H9 (cell line): ENCODE measurements around the gene PTCRA. TPM values are rescaled to one million over a fixed set of nuclear protein-coding genes. Genes with fewer than 3 reads are reported as not detected.

Experiments
- DNase-seq: peaks from one replicate; pipeline ENCODE4 v3.0.0-alpha.2; 2017
- H2AFZ ChIP-seq: one replicate; pipeline ENCODE4 v1.6.1; 2013; ENCODE audit warnings: mild to moderate bottlenecking, low read length, control low read depth, moderate library complexity
- H2AK5ac ChIP-seq: 2 replicates; pipeline ENCODE4 v1.6.1; 2013; ENCODE audit warnings: low read length, control low read depth, mixed read lengths; ENCODE audit not compliant: insufficient read length
- H2BK120ac ChIP-seq: one replicate; pipeline ENCODE4 v1.6.1; 2013; ENCODE audit warnings: low read depth, mild to moderate bottlenecking, low read length, control low read depth, inconsistent platforms; ENCODE audit not compliant: poor library complexity, severe bottlenecking
- H2BK12ac ChIP-seq: 2 replicates; pipeline ENCODE4 v1.6.1; 2013; ENCODE audit warnings: low read length, control low read depth, mixed read lengths, low read depth; ENCODE audit not compliant: insufficient read length
- H2BK15ac ChIP-seq: 2 replicates; pipeline ENCODE4 v1.6.1; 2013; ENCODE audit warnings: low read depth, low read length, control low read depth
- H2BK20ac ChIP-seq: one replicate; pipeline ENCODE4 v1.6.1; 2013; ENCODE audit warnings: low read depth, mild to moderate bottlenecking, low read length, control low read depth, inconsistent platforms; ENCODE audit not compliant: poor library complexity, severe bottlenecking
- H2BK5ac ChIP-seq: 2 replicates; pipeline ENCODE4 v1.6.1; 2013; ENCODE audit warnings: low read length, control low read depth, mixed read lengths; ENCODE audit not compliant: insufficient read length
- H3K14ac ChIP-seq: 2 replicates; pipeline ENCODE4 v1.6.1; 2013; ENCODE audit warnings: low read length, control low read depth; ENCODE audit not compliant: insufficient read depth
- H3K18ac ChIP-seq: 2 replicates; pipeline ENCODE4 v1.6.1; 2013; ENCODE audit warnings: low read depth, mild to moderate bottlenecking, mixed read lengths, low read length, control low read depth; ENCODE audit not compliant: insufficient read length
- H3K23ac ChIP-seq: 2 replicates; pipeline ENCODE4 v1.6.1; 2013; ENCODE audit warnings: low read length, control low read depth, mixed read lengths, low read depth; ENCODE audit not compliant: insufficient read length
- H3K23me2 ChIP-seq: 2 replicates; pipeline ENCODE4 v1.6.1; 2013; ENCODE audit warnings: low read depth, mild to moderate bottlenecking, mixed read lengths, low read length, control low read depth; ENCODE audit not compliant: insufficient read length, poor library complexity, severe bottlenecking
- H3K27ac ChIP-seq: 2 replicates; pipeline ENCODE4 v1.5.1; 2013; ENCODE audit warnings: low read length, control low read depth, mixed read lengths, low read depth; ENCODE audit not compliant: insufficient read length
- H3K27me3 ChIP-seq: 2 replicates; pipeline ENCODE4 v1.6.1; 2013; ENCODE audit warnings: low read length, control low read depth, inconsistent platforms; ENCODE audit not compliant: insufficient read depth
- H3K4ac ChIP-seq: 2 replicates; pipeline ENCODE4 v1.6.1; 2013; ENCODE audit warnings: low read depth, mild to moderate bottlenecking, control low read depth, inconsistent platforms, low read length, moderate library complexity
- H3K4me1 ChIP-seq: 2 replicates; pipeline ENCODE4 v1.6.1; 2013; ENCODE audit warnings: low read length, control low read depth, inconsistent platforms; ENCODE audit not compliant: insufficient read depth
- H3K4me2 ChIP-seq: 2 replicates; pipeline ENCODE4 v1.6.1; 2013; ENCODE audit warnings: low read length, control low read depth, mixed read lengths; ENCODE audit not compliant: insufficient read length, insufficient read depth
- H3K56ac ChIP-seq: 2 replicates; pipeline ENCODE4 v1.6.1; 2013; ENCODE audit warnings: low read depth, mild to moderate bottlenecking, mixed read lengths, low read length, control low read depth; ENCODE audit not compliant: insufficient read length
- H3K79me1 ChIP-seq: 2 replicates; pipeline ENCODE4 v1.6.1; 2013; ENCODE audit warnings: low read depth, mild to moderate bottlenecking, moderate library complexity, low read length, control low read depth, inconsistent platforms; ENCODE audit not compliant: insufficient read depth, poor library complexity, severe bottlenecking
- H3K79me2 ChIP-seq: 2 replicates; pipeline ENCODE4 v1.6.1; 2013; ENCODE audit warnings: low read length, control low read depth, inconsistent platforms; ENCODE audit not compliant: insufficient read depth
- H3K9ac ChIP-seq: 2 replicates; pipeline ENCODE4 v1.6.1; 2013; ENCODE audit warnings: low read length, control low read depth, mixed read lengths; ENCODE audit not compliant: insufficient read length; ENCODE audit errors: extremely low read depth
- H3K9me3 ChIP-seq: one replicate; pipeline ENCODE4 v1.6.1; 2013; ENCODE audit warnings: low read depth, low read length, inconsistent platforms; ENCODE audit not compliant: control insufficient read depth
- H3T11ph ChIP-seq: one replicate; pipeline ENCODE4 v1.6.1; 2013; ENCODE audit warnings: mild to moderate bottlenecking, low read length, control low read depth, inconsistent platforms
- H4K20me1 ChIP-seq: one replicate; pipeline ENCODE4 v1.6.1; 2013; ENCODE audit not compliant: control insufficient read depth, insufficient read length, insufficient read depth
- H4K5ac ChIP-seq: 2 replicates; pipeline ENCODE4 v1.6.1; 2013; ENCODE audit warnings: low read depth, mild to moderate bottlenecking, mixed read lengths, low read length, control low read depth; ENCODE audit not compliant: insufficient read length
- H4K8ac ChIP-seq: replicated peaks from 2 replicates; pipeline ENCODE4 v1.6.1; 2013; ENCODE audit warnings: low read length, control low read depth, mixed read lengths, low read depth; ENCODE audit not compliant: insufficient read length
- H4K91ac ChIP-seq: 2 replicates; pipeline ENCODE4 v1.6.1; 2013; ENCODE audit warnings: low read depth, mild to moderate bottlenecking, moderate library complexity, mixed read lengths, low read length, control low read depth; ENCODE audit not compliant: insufficient read length
- H3K27ac Mint-ChIP-seq, 3 experiments: 2 replicates in 2 of 3; 3 replicates in 1 of 3; pipeline ENCODE4 v1.8.0; 2020 to 2021; ENCODE audit warnings: mixed read lengths in 3 of 3, mild to moderate bottlenecking in 1 of 3, moderate library complexity in 1 of 3
- H3K27me3 Mint-ChIP-seq: 2 replicates; pipeline ENCODE4 v1.8.0; 2021; ENCODE audit warnings: low read depth, mild to moderate bottlenecking, moderate library complexity, mixed read lengths
- H3K36me3 Mint-ChIP-seq, 3 experiments: 2 replicates in 2 of 3; 3 replicates in 1 of 3; pipeline ENCODE4 v1.8.0; 2020 to 2021; ENCODE audit warnings: low read depth in 3 of 3, mixed read lengths in 3 of 3; ENCODE audit not compliant: insufficient read depth in 1 of 3
- H3K4me1 Mint-ChIP-seq, 2 experiments: 2 replicates each; pipeline ENCODE4 v1.8.0; 2020; ENCODE audit warnings: mixed read lengths in 2 of 2
- H3K4me3 Mint-ChIP-seq, 2 experiments: 2 replicates in 1 of 2; 3 replicates in 1 of 2; pipeline ENCODE4 v1.8.0; 2020 to 2021; ENCODE audit warnings: mild to moderate bottlenecking in 2 of 2, mixed read lengths in 2 of 2, moderate library complexity in 1 of 2
- H3K9me3 Mint-ChIP-seq, 2 experiments: 2 replicates in 1 of 2; 3 replicates in 1 of 2; pipeline ENCODE4 v1.8.0; 2020; ENCODE audit warnings: mild to moderate bottlenecking in 2 of 2, mixed read lengths in 2 of 2, moderate library complexity in 1 of 2
- WGBS: extraction: QIAGEN DNeasy Blood & Tissue Kit; methylation state at CpG from one replicate; pipeline ENCODE4 v1.1.7; 2013; ENCODE audit warnings: missing lambda C conversion rate, low lambda C conversion rate, mixed read lengths; ENCODE audit not compliant: insufficient read length; ENCODE audit errors: extremely low coverage; 5-methylcytosine and 5-hydroxymethylcytosine counted together
- total RNA-seq: library from RNA; stranded (reverse); gene quantifications from 2 replicates; pipeline ENCODE4 v1.2.1, GENCODE V29; 2021
- TF ChIP-seq, protein P1 (sequence below): fragments of 200-600 bp; sonication (generic); conservative IDR thresholded peaks from 3 replicates; pipeline ENCODE4 v1.8.0; 2021; ENCODE audit warnings: antibody characterized with exemption, mild to moderate bottlenecking

Gene PTCRA
- total RNA-seq, 1 experiment from 2014 or later, result not detected

DNA sequence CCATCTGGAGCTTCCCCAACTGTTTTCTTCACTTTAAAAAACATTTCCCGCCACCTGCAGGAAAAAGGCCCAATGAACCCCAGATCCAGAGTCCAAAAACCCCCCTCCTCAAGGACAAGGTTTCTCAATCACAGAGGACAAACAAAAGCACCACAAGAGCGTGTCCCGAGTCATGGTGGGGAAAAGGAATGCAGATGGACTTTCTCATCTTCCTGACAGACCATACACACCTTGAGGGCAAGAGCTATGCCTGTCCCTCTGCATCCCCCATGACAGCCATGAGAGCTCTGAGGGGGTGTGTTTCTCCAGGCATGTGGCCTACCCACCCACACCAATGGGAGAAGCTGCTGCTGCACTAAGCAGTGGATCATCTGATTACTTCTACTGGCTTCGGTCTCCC, 54.1 kb downstream of the PTCRA start:
- WGBS, result no CpG with 5 or more reads among the region's 4 CpGs
- no peak overlapping the region for H2BK12ac ChIP-seq
- no peaks in the 10 kb centered on the region for H3K27me3 Mint-ChIP-seq
- H3K27ac ChIP-seq, result no peak overlapping the region
- H3T11ph ChIP-seq, result no peak overlapping the region
- no peaks in the 10 kb centered on the region for H3K79me1 ChIP-seq
- H2BK15ac ChIP-seq, result no peak overlapping the region
- H3K4me1 Mint-ChIP-seq, result no peaks in the 10 kb centered on the region
- no peaks in the 10 kb centered on the region for H3K9me3 Mint-ChIP-seq
- H3K23ac ChIP-seq, result no peak overlapping the region
- no peak overlapping the region for H2BK5ac ChIP-seq
- H3K18ac ChIP-seq, result no peak overlapping the region
- no peak overlapping the region for H3K56ac ChIP-seq
- H4K8ac ChIP-seq, result no peak overlapping the region
- H2BK120ac ChIP-seq, result no peak overlapping the region
- no peaks in the 10 kb centered on the region for H3K23me2 ChIP-seq
- H2AK5ac ChIP-seq, result no peak overlapping the region
- H3K36me3 Mint-ChIP-seq, result peaks cover 1 to 28% (median 16%) of the 10 kb centered on the region in 3 experiments; a peak in 6 of 7 replicates
- TF ChIP-seq, protein P1, sequence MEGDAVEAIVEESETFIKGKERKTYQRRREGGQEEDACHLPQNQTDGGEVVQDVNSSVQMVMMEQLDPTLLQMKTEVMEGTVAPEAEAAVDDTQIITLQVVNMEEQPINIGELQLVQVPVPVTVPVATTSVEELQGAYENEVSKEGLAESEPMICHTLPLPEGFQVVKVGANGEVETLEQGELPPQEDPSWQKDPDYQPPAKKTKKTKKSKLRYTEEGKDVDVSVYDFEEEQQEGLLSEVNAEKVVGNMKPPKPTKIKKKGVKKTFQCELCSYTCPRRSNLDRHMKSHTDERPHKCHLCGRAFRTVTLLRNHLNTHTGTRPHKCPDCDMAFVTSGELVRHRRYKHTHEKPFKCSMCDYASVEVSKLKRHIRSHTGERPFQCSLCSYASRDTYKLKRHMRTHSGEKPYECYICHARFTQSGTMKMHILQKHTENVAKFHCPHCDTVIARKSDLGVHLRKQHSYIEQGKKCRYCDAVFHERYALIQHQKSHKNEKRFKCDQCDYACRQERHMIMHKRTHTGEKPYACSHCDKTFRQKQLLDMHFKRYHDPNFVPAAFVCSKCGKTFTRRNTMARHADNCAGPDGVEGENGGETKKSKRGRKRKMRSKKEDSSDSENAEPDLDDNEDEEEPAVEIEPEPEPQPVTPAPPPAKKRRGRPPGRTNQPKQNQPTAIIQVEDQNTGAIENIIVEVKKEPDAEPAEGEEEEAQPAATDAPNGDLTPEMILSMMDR, result no peak
- no peak overlapping the region for H4K5ac ChIP-seq
- H4K91ac ChIP-seq, result no peak overlapping the region
- H3K27ac Mint-ChIP-seq, result no peak overlapping the region
- no peak overlapping the region for H3K4me3 Mint-ChIP-seq
- H3K4me1 ChIP-seq, result no peaks in the 10 kb centered on the region
- no peak overlapping the region for H3K9ac ChIP-seq
- no peak for DNase-seq
- no peak overlapping the region for H3K4me2 ChIP-seq
- H3K27me3 ChIP-seq, result no peaks in the 10 kb centered on the region
- no peak overlapping the region for H2AFZ ChIP-seq
- no peaks in the 10 kb centered on the region for H3K9me3 ChIP-seq
- H3K14ac ChIP-seq, result no peak overlapping the region
- no peaks in the 10 kb centered on the region for H4K20me1 ChIP-seq
- H3K4ac ChIP-seq, result no peak overlapping the region
- H3K79me2 ChIP-seq, result no peaks in the 10 kb centered on the region
- no peak overlapping the region for H2BK20ac ChIP-seq
